Muscle of leg (tissue), 11 donors: ENCODE results near the gene TMPRSS2. TPM values are rescaled to one million over a fixed set of nuclear protein-coding genes. Genes with fewer than 3 reads are reported as not detected.
"Not testable (repeated sequence)": the region's sequence is repeated elsewhere in the genome, so short reads cannot be mapped to it uniquely, and the experiment has no call there.

ENCODE experiments used
- DNase-seq: peaks from one replicate; pipeline ENCODE4 v3.0.0; 2013
- H3K27ac ChIP-seq: one replicate; pipeline ENCODE4 v1.5.1; 2013; ENCODE audit warnings: mild to moderate bottlenecking, low read length, control low read depth
- H3K27me3 ChIP-seq: one replicate; pipeline ENCODE4 v1.6.1; 2013; ENCODE audit warnings: low read length; ENCODE audit not compliant: control insufficient read depth, insufficient read depth
- H3K36me3 ChIP-seq: one replicate; pipeline ENCODE4 v1.6.1; 2013; ENCODE audit warnings: low read length; ENCODE audit not compliant: control insufficient read depth, insufficient read depth
- H3K4me1 ChIP-seq: one replicate; pipeline ENCODE4 v1.6.1; 2013; ENCODE audit warnings: low read length; ENCODE audit not compliant: control insufficient read depth, insufficient read depth
- H3K4me3 ChIP-seq: one replicate; pipeline ENCODE4 v1.5.1; 2013; ENCODE audit warnings: low read length, control low read depth
- H3K9me3 ChIP-seq: replicated peaks from 2 replicates; pipeline ENCODE4 v1.6.1; 2013; ENCODE audit warnings: low read depth, low read length; ENCODE audit not compliant: control insufficient read depth
- WGBS: methylation state at CpG from one replicate; pipeline ENCODE4 v1.1.5; 2013; ENCODE audit warnings: missing lambda C conversion rate; ENCODE audit not compliant: insufficient coverage; 5-methylcytosine and 5-hydroxymethylcytosine counted together
- polyA plus RNA-seq, 8 donors: library from polyadenylated mRNA; unstranded; fragments of 120-200 nt; gene quantifications; one replicate each; pipeline versions ENCODE4 v1.2.1 to v1.2.3, GENCODE V29; 2013; ENCODE audit warnings: inconsistent platforms in 1 of 8, low replicate concordance in 1 of 8; ENCODE audit not compliant: insufficient read length in 8 of 8, insufficient read depth in 1 of 8
- total RNA-seq: library from RNA; stranded (reverse); fragments of 120-200 nt; gene quantifications from one replicate; pipeline ENCODE4 v1.2.4, GENCODE V29; 2013

Gene TMPRSS2
- total and polyA plus RNA-seq, 9 donors, result 0.07 to 8.7 (median 0.56) TPM; not detected in 4

DNA sequence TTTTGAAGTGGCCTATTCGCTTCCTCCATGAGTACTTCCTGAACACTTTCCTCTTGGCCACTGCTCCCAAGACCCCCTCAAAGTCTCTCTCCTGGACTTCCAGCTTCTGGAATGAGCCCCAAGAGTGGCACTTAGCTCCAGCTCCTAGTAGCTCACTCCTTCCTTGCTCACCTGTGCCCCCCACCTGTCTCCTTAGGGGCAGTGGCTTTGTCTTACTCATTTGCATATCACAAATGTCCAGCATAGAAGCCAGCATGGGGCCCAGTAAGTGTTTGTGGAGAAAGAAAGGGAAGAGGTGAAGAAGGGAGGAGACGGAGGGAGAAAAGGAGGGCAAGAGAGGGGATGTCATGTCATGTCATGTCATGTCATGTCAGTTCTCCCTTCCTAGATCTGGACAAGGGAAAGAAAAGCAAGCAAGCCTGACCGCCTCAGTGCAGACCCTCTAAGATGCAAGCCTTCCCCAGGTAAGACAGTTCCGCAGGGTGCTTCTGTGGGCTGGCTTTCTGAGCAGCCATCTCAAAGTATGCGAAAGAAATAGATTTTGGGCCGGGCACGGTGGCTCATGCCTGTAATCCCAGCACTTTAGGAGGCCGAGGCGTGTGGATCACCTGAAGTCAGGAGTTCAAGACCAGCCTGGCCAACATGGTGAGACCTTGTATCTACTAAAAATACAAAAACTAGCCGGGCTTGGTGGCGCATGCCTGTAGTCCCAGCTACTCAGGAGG is 88.8 kb downstream of the TMPRSS2 start:
- DNase-seq, result peak; percentile 26
- Histone ChIP-seq H3K27me3 (no peaks in the 10 kb centered on the region), H3K4me1 (peaks cover 19% of the 10 kb centered on the region), H3K4me3 (no peak overlapping the region), H3K36me3 (no peaks in the 10 kb centered on the region), H3K9me3 (no peaks in the 10 kb centered on the region), H3K27ac (peak overlapping the region; percentile 87)
- 80% methylated on average over 7 of the region's 11 CpGs for WGBS

DNA sequence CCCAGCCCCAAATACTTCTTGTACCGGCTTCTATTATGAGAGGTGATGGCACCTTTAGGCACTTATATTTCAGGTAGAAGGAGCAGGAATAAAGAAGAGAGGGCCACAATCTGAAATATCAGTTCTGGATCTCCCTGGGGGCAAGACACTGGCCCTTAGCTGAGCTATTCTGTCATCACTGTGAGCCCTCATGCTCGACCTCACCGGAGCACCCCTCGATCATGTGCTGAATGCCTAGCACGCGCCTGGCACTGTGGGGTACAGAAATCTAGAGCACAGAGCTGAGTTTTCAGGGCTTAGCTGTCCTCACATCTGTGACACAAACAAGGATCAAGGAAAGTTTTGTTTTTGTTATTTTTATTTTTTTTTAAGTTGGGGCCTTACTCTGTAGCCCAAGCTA is 89.6 kb downstream of the TMPRSS2 start:
- DNase-seq, result no peak
- Histone ChIP-seq H3K36me3 (no peaks in the 10 kb centered on the region), H3K27me3 (no peaks in the 10 kb centered on the region), H3K9me3 (no peaks in the 10 kb centered on the region), H3K4me1 (peaks cover 19% of the 10 kb centered on the region), H3K27ac (no peak overlapping the region), H3K4me3 (no peak overlapping the region)
- 100% methylated on average over 4 of the region's 6 CpGs for WGBS

DNA sequence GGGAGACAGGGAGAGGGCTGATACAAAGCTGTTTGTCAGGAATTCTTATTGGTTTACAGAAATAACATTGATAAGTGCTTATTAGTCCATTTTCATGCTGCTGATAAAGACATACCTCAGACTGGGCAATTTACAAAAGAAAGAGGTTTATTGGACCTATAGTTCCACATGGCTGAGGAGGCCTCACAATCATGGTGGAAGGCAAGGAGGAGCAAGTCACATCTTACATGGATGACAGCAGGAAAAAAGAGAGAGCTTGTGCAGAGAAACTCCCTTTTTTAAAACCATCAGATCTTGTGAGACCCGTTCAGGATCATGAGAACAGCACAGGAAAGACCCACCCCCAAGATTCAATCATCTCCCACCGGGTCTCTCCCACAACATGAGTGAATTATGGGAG is 90.5 kb downstream of the TMPRSS2 start:
- DNase-seq, H3K36me3 ChIP-seq, H3K4me3 ChIP-seq, H3K27me3 ChIP-seq, H3K9me3 ChIP-seq, H3K27ac ChIP-seq: not testable (repeated sequence)
- H3K4me1 ChIP-seq, result peaks cover 19% of the 10 kb centered on the region
- WGBS, result no CpG with 5 or more reads among the region's 2 CpGs

Other genes with a start within 250 kb of the TMPRSS2 start
- 0.27 TPM for gene FAM3B, start 191.4 kb downstream of the TMPRSS2 start, total RNA-seq
- gene FAM3B, start 191.4 kb downstream of the TMPRSS2 start, polyA plus RNA-seq, result under 1 TPM in 7 of 8 donors, not detected in 1; 0.16 to 0.80 (median 0.34) TPM
- 0.93 TPM for gene MX2, start 146.1 kb downstream of the TMPRSS2 start, total RNA-seq
- 1 to 10 TPM in 7 of 8 donors, under 1 TPM in 1; 0.72 to 3.2 (median 1.6) TPM for gene MX2, start 146.1 kb downstream of the TMPRSS2 start, polyA plus RNA-seq
- 3.8 TPM for gene MX1, start 81.9 kb downstream of the TMPRSS2 start, total RNA-seq
- gene MX1, start 81.9 kb downstream of the TMPRSS2 start, polyA plus RNA-seq, result 1 to 10 TPM; 1.7 to 6.2 (median 3.4) TPM